HCT116 (cell line): ENCODE data around the gene DDX27.

ENCODE experiments used
- EGR1 ChIP-seq: IDR thresholded peaks from 2 replicates; pipeline ENCODE4 v1.6.1; 2012; ENCODE audit warnings: low read depth
- ELF1 ChIP-seq: IDR thresholded peaks from 2 replicates; pipeline ENCODE4 v1.6.1; 2012; ENCODE audit warnings: low read depth, borderline replicate concordance
- EZH2 ChIP-seq: fragments of 200-600 bp; sonication (generic); IDR thresholded peaks from 2 replicates; pipeline ENCODE4 v1.6.1; 2017; ENCODE audit warnings: antibody characterized with exemption, mixed run types
- EZH2phosphoT487 ChIP-seq: fragments of 200-600 bp; IDR thresholded peaks from 2 replicates; pipeline ENCODE4 v1.6.1; 2018; ENCODE audit warnings: antibody characterized with exemption, borderline replicate concordance
- JUND ChIP-seq: IDR thresholded peaks from 2 replicates; pipeline ENCODE4 v1.6.1; 2012
- POLR2A ChIP-seq: IDR thresholded peaks from 2 replicates; pipeline ENCODE4 v1.7.0; 2011; ENCODE audit warnings: borderline replicate concordance; ENCODE audit not compliant: insufficient read depth, insufficient read length; ENCODE audit errors: extremely low read depth
- POLR2AphosphoS5 ChIP-seq: IDR thresholded peaks from 2 replicates; pipeline ENCODE4 v1.6.1; 2011; ENCODE audit warnings: mild to moderate bottlenecking, low read depth, low read length, moderate library complexity
- RAD21 ChIP-seq: IDR thresholded peaks from 2 replicates; pipeline ENCODE4 v1.6.1; 2012; ENCODE audit warnings: low read depth, mild to moderate bottlenecking
- SIN3A ChIP-seq: IDR thresholded peaks from 2 replicates; pipeline ENCODE4 v1.6.1; 2012; ENCODE audit warnings: low read depth
- SP1 ChIP-seq: IDR thresholded peaks from 2 replicates; pipeline ENCODE4 v1.6.1; 2012; ENCODE audit warnings: low read depth
- YY1 ChIP-seq: IDR thresholded peaks from 2 replicates; pipeline ENCODE4 v1.6.1; 2011; ENCODE audit warnings: low read length, low read depth, moderate library complexity, mild to moderate bottlenecking; ENCODE audit not compliant: insufficient replicate concordance; ENCODE audit errors: extremely low read depth
- TF ChIP-seq, protein P1 (sequence below), 3 experiments: fragments of 200-600 bp in 1 of 3; sonication (generic) in 1 of 3; IDR thresholded peaks in 2 of 3; conservative IDR thresholded peaks in 1 of 3; 2 replicates each; pipeline ENCODE4 v1.5.1; 2012 to 2017; ENCODE audit warnings: low read depth in 2 of 3, low read length in 2 of 3, antibody characterized with exemption in 1 of 3, borderline replicate concordance in 1 of 3, control low read depth in 1 of 3, mild to moderate bottlenecking in 1 of 3, mixed read lengths in 1 of 3, mixed run types in 1 of 3, moderate library complexity in 1 of 3; ENCODE audit not compliant: insufficient read depth in 1 of 3
- TF ChIP-seq, protein P2 (sequence below): IDR thresholded peaks from 2 replicates; pipeline ENCODE4 v1.6.1; 2012
- TF ChIP-seq, protein P3 (sequence below): IDR thresholded peaks from 2 replicates; pipeline ENCODE4 v1.6.1; 2011; ENCODE audit warnings: mild to moderate bottlenecking, low read length, moderate library complexity; ENCODE audit not compliant: insufficient replicate concordance; ENCODE audit errors: extremely low read depth

DNA sequence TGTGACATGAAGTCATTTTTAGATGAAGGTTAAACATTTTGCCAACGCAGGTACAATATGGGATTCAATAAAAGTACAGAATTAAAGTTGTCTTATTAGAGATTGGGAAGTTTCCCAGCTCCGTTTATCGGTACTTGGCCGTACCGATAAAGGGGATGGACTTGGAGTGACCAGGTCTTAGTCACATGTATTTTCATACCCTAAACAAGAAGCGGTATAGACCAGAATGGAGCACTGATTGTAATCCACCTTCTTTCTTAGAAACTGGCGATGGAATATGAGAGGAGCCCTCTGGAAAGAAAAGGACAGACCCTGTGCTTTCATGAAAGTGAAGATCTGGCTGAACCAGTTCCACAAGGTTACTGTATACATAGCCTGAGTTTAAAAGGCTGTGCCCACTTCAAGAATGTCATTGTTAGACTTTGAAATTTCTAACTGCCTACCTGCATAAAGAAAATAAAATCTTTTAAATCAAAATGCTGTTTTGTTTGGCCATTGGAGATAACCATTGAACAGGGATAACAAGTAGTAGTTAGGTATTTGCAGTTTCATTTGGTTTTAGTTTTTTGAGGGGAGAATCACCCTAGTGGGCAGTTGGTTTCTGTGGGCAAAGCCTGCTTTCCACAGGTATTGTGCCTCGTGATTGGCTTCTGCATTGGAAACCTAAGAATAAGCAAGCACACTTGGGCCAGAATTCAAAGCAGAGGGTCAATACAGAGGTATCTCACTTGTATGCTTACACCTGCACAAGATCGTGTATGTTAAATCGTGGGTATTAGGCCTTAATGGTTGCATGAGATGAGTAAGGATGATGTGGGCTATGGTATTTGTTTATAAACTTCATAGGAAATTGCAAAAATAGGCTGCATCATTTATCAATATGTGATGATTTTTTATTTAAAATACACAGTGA, 69.8 kb downstream of the DDX27 start:
- TF ChIP-seq, protein P1, sequence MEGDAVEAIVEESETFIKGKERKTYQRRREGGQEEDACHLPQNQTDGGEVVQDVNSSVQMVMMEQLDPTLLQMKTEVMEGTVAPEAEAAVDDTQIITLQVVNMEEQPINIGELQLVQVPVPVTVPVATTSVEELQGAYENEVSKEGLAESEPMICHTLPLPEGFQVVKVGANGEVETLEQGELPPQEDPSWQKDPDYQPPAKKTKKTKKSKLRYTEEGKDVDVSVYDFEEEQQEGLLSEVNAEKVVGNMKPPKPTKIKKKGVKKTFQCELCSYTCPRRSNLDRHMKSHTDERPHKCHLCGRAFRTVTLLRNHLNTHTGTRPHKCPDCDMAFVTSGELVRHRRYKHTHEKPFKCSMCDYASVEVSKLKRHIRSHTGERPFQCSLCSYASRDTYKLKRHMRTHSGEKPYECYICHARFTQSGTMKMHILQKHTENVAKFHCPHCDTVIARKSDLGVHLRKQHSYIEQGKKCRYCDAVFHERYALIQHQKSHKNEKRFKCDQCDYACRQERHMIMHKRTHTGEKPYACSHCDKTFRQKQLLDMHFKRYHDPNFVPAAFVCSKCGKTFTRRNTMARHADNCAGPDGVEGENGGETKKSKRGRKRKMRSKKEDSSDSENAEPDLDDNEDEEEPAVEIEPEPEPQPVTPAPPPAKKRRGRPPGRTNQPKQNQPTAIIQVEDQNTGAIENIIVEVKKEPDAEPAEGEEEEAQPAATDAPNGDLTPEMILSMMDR (IDR thresholded peaks at IDR 0.05 in 2 of 3, conservative IDR thresholded peaks at IDR 0.05 in 1 of 3; ENCODE audit: borderline replicate concordance in 1 of 3, insufficient read depth in 1 of 3, low read depth in 2 of 3, low read length in 2 of 3), result no peak
- no peak for TF ChIP-seq EZH2
- no peak for TF ChIP-seq JUND
- no peak for TF ChIP-seq POLR2A
- TF ChIP-seq RAD21, result no peak
- TF ChIP-seq EGR1, result no peak
- no peak for TF ChIP-seq SP1
- TF ChIP-seq POLR2AphosphoS5, result no peak; the same call in none of the 2 replicates
- TF ChIP-seq EZH2phosphoT487, result no peak
- TF ChIP-seq, protein P2, sequence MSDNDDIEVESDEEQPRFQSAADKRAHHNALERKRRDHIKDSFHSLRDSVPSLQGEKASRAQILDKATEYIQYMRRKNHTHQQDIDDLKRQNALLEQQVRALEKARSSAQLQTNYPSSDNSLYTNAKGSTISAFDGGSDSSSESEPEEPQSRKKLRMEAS, result no peak
- TF ChIP-seq SIN3A, result no peak
- TF ChIP-seq YY1, result no peak
- TF ChIP-seq, protein P3, sequence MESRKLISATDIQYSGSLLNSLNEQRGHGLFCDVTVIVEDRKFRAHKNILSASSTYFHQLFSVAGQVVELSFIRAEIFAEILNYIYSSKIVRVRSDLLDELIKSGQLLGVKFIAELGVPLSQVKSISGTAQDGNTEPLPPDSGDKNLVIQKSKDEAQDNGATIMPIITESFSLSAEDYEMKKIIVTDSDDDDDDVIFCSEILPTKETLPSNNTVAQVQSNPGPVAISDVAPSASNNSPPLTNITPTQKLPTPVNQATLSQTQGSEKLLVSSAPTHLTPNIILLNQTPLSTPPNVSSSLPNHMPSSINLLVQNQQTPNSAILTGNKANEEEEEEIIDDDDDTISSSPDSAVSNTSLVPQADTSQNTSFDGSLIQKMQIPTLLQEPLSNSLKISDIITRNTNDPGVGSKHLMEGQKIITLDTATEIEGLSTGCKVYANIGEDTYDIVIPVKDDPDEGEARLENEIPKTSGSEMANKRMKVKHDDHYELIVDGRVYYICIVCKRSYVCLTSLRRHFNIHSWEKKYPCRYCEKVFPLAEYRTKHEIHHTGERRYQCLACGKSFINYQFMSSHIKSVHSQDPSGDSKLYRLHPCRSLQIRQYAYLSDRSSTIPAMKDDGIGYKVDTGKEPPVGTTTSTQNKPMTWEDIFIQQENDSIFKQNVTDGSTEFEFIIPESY, result no peak
- no peak for TF ChIP-seq ELF1
